Posterior vena cava (tissue), 2 donors: ENCODE measurements around the gene IL1RN. TPM values are rescaled to one million over a fixed set of nuclear protein-coding genes. Genes with fewer than 3 reads are reported as not detected.

Experiments
- DNase-seq: peaks from one replicate; pipeline ENCODE4 v3.0.0-alpha.2; 2020; ENCODE audit warnings: low spot score
- intact Hi-C, 2 donors: fragments of 100-400 bp; cut with DNase I; formaldehyde crosslinking; loops; one replicate each; pipeline versions ENCODE4 v1.14.1 to v1.14.2; 2022 to 2023
- total RNA-seq, 2 donors: library from RNA; stranded (reverse); fragmentation: NEBNext Ultra II Directional; extraction: Animal tissue kit (Norgen Biotek cat#: 25700); gene quantifications; one replicate each; pipeline ENCODE4 v1.2.1, GENCODE V29; 2021
- donor health status: DM: yes; HTN: yes; CAD: no.
- donor health status: DM: yes; HTN: yes; CAD: no.

The IL1RN gene
- total RNA-seq, 2 donors from 2014 or later, result 1.7 to 3.0 TPM

- DNase-seq, result no peak
- intact Hi-C loops, result no loop called here
These were observed 28.9 kb upstream of the IL1RN start for GRCh38 chr2:113098532-113098931.

GRCh38 chr2:113102133-113102532 is 25.3 kb upstream of the IL1RN start:
- intact Hi-C loops, result no loop called here
- DNase-seq, result no peak

GRCh38 chr2:113103277-113103676 is 24.1 kb upstream of the IL1RN start:
- intact Hi-C loops, result no loop called here
- DNase-seq, result no peak

- no peak for DNase-seq
- intact Hi-C loops, result no loop called here
These were observed 23.3 kb upstream of the IL1RN start for GRCh38 chr2:113104054-113104611.

GRCh38 chr2:113105047-113105785 is 22.2 kb upstream of the IL1RN start:
- DNase-seq, result no peak
- intact Hi-C loops, result no loop called here

GRCh38 chr2:113111121-113111520 is 16.3 kb upstream of the IL1RN start:
- no peak for DNase-seq
- intact Hi-C loops, result no loop called here

- no peak for DNase-seq
- intact Hi-C loops, result no loop called here
These were observed 15.5 kb upstream of the IL1RN start for GRCh38 chr2:113111823-113112287.

- no peak for DNase-seq
These were observed 15.0 kb upstream of the IL1RN start for GRCh38 chr2:113112441-113112840.

GRCh38 chr2:113112871-113113270 is 14.5 kb upstream of the IL1RN start:
- intact Hi-C loops, result no loop called here
- DNase-seq, result no peak

More at GRCh38 chr2:113112441-113112840, 15.0 kb upstream of the IL1RN start:
- intact Hi-C loops, result no loop called here

- no peak for DNase-seq
- intact Hi-C loops, result no loop called here
These were observed 13.6 kb upstream of the IL1RN start for GRCh38 chr2:113113807-113114206.

GRCh38 chr2:113114224-113114945 is 13.0 kb upstream of the IL1RN start:
- DNase-seq, result no peak
- intact Hi-C loops, result no loop called here

- intact Hi-C loops, result no loop called here
- DNase-seq, result no peak
These were observed 12.4 kb upstream of the IL1RN start for GRCh38 chr2:113114996-113115395.

- intact Hi-C loops, result no loop called here
- DNase-seq, result no peak
These were observed 11.1 kb upstream of the IL1RN start for GRCh38 chr2:113116100-113116958.

GRCh38 chr2:113117541-113118262 is 9.7 kb upstream of the IL1RN start:
- intact Hi-C loops, result no loop called here
- DNase-seq, result peak; percentile 82

GRCh38 chr2:113118263-113118657 is 9.1 kb upstream of the IL1RN start:
- no peak for DNase-seq
- intact Hi-C loops, result no loop called here

- intact Hi-C loops, result no loop called here
- no peak for DNase-seq
These were observed 8.3 kb upstream of the IL1RN start for GRCh38 chr2:113119111-113119510.

GRCh38 chr2:113120861-113121260 is 6.5 kb upstream of the IL1RN start:
- intact Hi-C loops, result no loop called here
- no peak for DNase-seq

- DNase-seq, result no peak
- intact Hi-C loops, result no loop called here
These were observed 5.0 kb upstream of the IL1RN start for GRCh38 chr2:113122364-113122763.

GRCh38 chr2:113123726-113124125 is 3.7 kb upstream of the IL1RN start:
- DNase-seq, result no peak
- intact Hi-C loops, result no loop called here
